MCF 10A (cell line): ENCODE measurements around the gene MGAT4A. TPM values are rescaled to one million over a fixed set of nuclear protein-coding genes. Genes with fewer than 3 reads are reported as not detected.

ENCODE experiments used
- BruUV-seq: library from RNA; stranded (reverse); fragments of 400-500 nt; replicated peaks from 2 replicates; lab custom pipeline; 2021; lab: Mats Ljungman, UMichigan
- CTCF ChIA-PET: fragments of 300-600 bp; sonication (Branson Sonifier 250); formaldehyde crosslinking; extraction: SDS; loops from one replicate; lab custom pipeline; 2021; ENCODE audit warnings: antibody characterized with exemption, inconsistent platforms; lab: Yijun Ruan, JAX
- POLR2A ChIA-PET: fragments of 300-600, 350-650 bp; sonication (Branson Sonifier 250); formaldehyde crosslinking; extraction: SDS; loops from one replicate; lab custom pipeline; 2020; ENCODE audit warnings: antibody characterized with exemption, inconsistent platforms; lab: Yijun Ruan, JAX
- DNase-seq: peaks from one replicate; pipeline ENCODE4 v3.0.0-alpha.2; 2018; ENCODE audit not compliant: unreplicated experiment
- H3K27ac Mint-ChIP-seq: one replicate; pipeline ENCODE4 v1.8.0; 2022; ENCODE audit warnings: mild to moderate bottlenecking, low read depth, mixed read lengths; ENCODE audit not compliant: unreplicated experiment
- H3K27me3 Mint-ChIP-seq: one replicate; pipeline ENCODE4 v1.8.0; 2022; ENCODE audit warnings: mixed read lengths; ENCODE audit not compliant: insufficient read depth, unreplicated experiment
- H3K36me3 Mint-ChIP-seq: one replicate; pipeline ENCODE4 v1.8.0; 2022; ENCODE audit warnings: mild to moderate bottlenecking, moderate library complexity, mixed read lengths; ENCODE audit not compliant: insufficient read depth, unreplicated experiment
- H3K4me1 Mint-ChIP-seq: one replicate; pipeline ENCODE4 v1.8.0; 2022; ENCODE audit warnings: mixed read lengths; ENCODE audit not compliant: insufficient read depth, unreplicated experiment
- H3K4me3 Mint-ChIP-seq: one replicate; pipeline ENCODE4 v1.8.0; 2022; ENCODE audit warnings: mild to moderate bottlenecking, moderate library complexity, mixed read lengths; ENCODE audit not compliant: unreplicated experiment
- H3K9me3 Mint-ChIP-seq: one replicate; pipeline ENCODE4 v1.8.0; 2022; ENCODE audit warnings: mixed read lengths; ENCODE audit not compliant: unreplicated experiment
- intact Hi-C: fragments of 100-400 bp; cut with micrococcal nuclease; formaldehyde crosslinking; loops from 2 replicates; pipeline ENCODE4 v1.14.1; 2022
- total RNA-seq: library from RNA; stranded (reverse); gene quantifications from 2 replicates; pipeline ENCODE4 v1.2.3, GENCODE V29; 2022
- TF ChIP-seq, protein P1 (sequence below): fragments of 200-600 bp; IDR thresholded peaks from one replicate; pipeline ENCODE4 v1.8.0; 2022; ENCODE audit warnings: antibody characterized with exemption, mild to moderate bottlenecking; ENCODE audit not compliant: unreplicated experiment

The MGAT4A gene
- total RNA-seq, 1 experiment from 2014 or later = 3.7 TPM

DNA sequence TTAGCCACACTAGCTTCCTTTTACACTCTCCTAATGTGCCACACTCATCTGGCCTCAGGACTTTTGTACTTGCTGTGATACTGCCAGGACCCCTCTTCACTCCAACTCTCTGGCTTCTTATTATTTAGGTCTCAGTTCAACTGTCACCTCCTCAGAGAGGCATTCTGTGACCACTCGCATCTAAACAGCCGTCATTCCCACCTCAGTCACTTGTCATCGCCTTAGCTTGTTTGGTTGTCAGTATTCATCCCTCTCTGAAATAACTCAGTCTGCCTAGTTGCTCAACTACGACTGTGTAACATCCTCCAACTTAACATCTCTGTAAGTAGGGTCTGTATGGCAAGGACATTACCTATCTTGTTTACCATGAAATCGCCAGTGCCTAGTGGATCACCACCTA is 27.2 kb downstream of the MGAT4A start:
- Mint-ChIP-seq H3K4me3 (no peak overlapping the region), H3K27me3 (no peaks in the 10 kb centered on the region), H3K27ac (no peak overlapping the region), H3K9me3 (no peaks in the 10 kb centered on the region), H3K4me1 (peaks cover 7% of the 10 kb centered on the region), H3K36me3 (peaks cover 6% of the 10 kb centered on the region)
- TF ChIP-seq, protein P1, sequence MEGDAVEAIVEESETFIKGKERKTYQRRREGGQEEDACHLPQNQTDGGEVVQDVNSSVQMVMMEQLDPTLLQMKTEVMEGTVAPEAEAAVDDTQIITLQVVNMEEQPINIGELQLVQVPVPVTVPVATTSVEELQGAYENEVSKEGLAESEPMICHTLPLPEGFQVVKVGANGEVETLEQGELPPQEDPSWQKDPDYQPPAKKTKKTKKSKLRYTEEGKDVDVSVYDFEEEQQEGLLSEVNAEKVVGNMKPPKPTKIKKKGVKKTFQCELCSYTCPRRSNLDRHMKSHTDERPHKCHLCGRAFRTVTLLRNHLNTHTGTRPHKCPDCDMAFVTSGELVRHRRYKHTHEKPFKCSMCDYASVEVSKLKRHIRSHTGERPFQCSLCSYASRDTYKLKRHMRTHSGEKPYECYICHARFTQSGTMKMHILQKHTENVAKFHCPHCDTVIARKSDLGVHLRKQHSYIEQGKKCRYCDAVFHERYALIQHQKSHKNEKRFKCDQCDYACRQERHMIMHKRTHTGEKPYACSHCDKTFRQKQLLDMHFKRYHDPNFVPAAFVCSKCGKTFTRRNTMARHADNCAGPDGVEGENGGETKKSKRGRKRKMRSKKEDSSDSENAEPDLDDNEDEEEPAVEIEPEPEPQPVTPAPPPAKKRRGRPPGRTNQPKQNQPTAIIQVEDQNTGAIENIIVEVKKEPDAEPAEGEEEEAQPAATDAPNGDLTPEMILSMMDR = no peak
- CTCF ChIA-PET = interaction anchor here (1.1 to 1.6 kb wide), 2 partner anchors 12 to 17 kb away, joined by 3 to 5 read pairs; no protein-coding TSS in a partner anchor
- intact Hi-C loops = no loop called here
- POLR2A ChIA-PET = interaction anchor here (1.5 kb wide), 1 partner anchor 17 kb away, joined by 3 read pairs; no protein-coding TSS in a partner anchor
- BruUV-seq = no TSS peak
- no peak for DNase-seq

DNA sequence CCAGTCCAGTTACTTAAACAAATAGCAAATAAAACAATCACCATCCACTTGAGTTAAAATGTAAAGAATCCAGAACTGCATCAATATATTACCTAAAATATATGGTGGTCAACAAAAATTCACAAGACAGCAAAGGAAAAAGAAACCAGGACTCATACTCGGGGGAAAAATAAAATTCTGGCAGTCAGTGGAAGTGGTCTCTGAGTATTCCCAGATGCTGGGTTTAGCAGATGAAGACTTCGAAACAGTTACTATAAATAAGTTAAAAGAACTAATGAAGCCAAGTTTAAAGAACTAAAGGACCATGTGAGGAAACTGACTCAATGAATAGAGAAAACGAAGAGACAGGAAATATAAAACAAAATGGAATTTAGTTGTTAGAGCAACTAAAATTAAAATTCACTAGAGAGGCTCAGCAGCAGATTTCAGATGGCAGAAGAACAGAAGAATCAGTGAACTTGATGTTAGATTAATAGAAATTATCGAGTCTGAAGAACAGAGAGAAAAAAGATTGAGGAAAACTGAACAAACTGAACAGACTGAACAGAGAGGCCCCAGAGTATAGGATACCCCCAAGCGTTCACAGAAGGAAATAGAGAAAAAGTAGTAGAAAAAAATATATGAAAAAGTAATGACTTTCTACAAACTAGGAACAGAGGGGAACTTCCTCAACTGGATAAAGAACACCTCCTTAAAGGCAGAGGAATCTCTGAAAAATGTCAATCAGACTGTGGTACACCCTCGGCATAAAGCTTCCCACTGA is 27.9 kb downstream of the MGAT4A start:
- TF ChIP-seq, protein P1 = no peak
- H3K27me3 Mint-ChIP-seq = no peaks in the 10 kb centered on the region
- intact Hi-C loops = no loop called here
- BruUV-seq = no TSS peak
- no peak overlapping the region for H3K27ac Mint-ChIP-seq
- ChIA-PET POLR2A (interaction anchor here (1.5 kb wide), 1 partner anchor 16 kb away, joined by 3 read pairs; no protein-coding TSS in a partner anchor), CTCF (no interaction called here)
- no peak overlapping the region for H3K4me3 Mint-ChIP-seq
- peaks cover 7% of the 10 kb centered on the region for H3K4me1 Mint-ChIP-seq
- DNase-seq = no peak
- peaks cover 6% of the 10 kb centered on the region for H3K36me3 Mint-ChIP-seq
- H3K9me3 Mint-ChIP-seq = no peaks in the 10 kb centered on the region

DNA sequence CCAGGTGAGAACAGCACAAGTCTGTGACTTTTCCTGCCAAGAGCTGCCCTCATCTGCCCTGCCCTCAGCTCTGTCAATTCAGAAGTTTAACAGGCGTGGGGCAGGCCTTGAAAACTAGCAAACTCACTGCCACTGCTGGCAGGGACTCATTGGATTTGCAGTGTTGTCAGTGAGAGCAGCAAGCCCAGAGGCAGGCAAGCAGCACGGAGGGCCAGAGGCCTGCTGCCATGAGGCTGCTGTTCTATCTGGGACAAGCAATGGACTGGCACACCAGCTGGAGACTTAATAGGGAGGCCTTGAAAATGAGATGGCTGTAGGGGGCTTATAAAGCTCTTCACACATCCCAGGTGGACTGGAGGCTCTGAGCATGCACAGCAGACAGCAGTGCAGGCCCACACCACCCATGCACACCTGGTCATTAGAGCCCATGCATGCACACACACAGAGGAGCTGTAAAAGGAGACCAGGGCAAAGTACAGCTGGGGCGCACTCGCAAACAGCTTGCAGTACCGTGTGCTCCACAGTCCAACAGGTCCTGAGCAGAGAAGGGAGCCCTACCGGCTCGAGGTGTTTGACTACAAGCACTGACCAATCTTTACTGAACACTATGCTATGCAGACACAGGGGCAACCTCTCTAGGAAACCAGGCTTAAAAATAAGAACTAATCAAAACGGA is 28.7 kb downstream of the MGAT4A start:
- ChIA-PET POLR2A (no interaction called here), CTCF (interaction anchor here (0.5 to 1.0 kb wide), 2 partner anchors 53 to 548 kb away, joined by 3 to 4 read pairs; no protein-coding TSS in a partner anchor)
- BruUV-seq = no TSS peak
- Mint-ChIP-seq H3K27me3 (no peaks in the 10 kb centered on the region), H3K4me1 (peaks cover 7% of the 10 kb centered on the region), H3K9me3 (no peaks in the 10 kb centered on the region), H3K36me3 (peaks cover 6% of the 10 kb centered on the region), H3K4me3 (no peak overlapping the region), H3K27ac (no peak overlapping the region)
- intact Hi-C loops = no loop called here
- DNase-seq = no peak
- TF ChIP-seq, protein P1 = no peak

DNA sequence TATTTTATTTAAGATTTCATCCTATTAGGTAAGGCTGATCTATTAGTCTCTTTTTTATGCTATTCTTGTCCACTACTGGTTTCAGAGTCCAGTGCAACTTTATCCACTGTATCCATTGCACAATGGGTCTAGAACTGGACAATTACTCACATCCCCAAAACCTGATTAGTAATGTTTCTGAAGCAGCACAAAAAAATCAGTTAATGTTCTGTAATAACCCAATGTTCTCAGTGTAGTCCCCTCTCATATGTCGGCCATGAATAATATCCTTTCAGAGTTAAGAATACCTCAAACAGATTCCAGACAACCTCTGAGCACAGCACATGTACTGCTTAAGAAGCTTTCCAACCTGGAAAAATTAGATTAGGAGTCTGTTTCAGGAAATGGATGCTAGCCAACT is 29.7 kb downstream of the MGAT4A start:
- no peak overlapping the region for H3K4me3 Mint-ChIP-seq
- H3K9me3 Mint-ChIP-seq = no peaks in the 10 kb centered on the region
- TF ChIP-seq, protein P1 = no peak
- no peaks in the 10 kb centered on the region for H3K27me3 Mint-ChIP-seq
- intact Hi-C loops = no loop called here
- ChIA-PET CTCF (interaction anchor here (1.0 kb wide), 1 partner anchor 52 kb away, joined by 4 read pairs; no protein-coding TSS in a partner anchor), POLR2A (interaction anchor here (0.7 kb wide), 2 partner anchors 26 to 248 kb away, joined by 3 to 4 read pairs; no protein-coding TSS in a partner anchor)
- H3K27ac Mint-ChIP-seq = no peak overlapping the region
- no TSS peak for BruUV-seq
- DNase-seq = peak; percentile 23
- peaks cover 6% of the 10 kb centered on the region for H3K36me3 Mint-ChIP-seq
- H3K4me1 Mint-ChIP-seq = peaks cover 7% of the 10 kb centered on the region
